Mesendoderm (in vitro differentiated cells): ENCODE data around the gene DNAJA4.
A peak's percentile ranks its signal among the peaks of the same experiment; 100 is the strongest.
"Not testable (repeated sequence)": the region's sequence is repeated elsewhere in the genome, so short reads cannot be mapped to it uniquely, and the experiment has no call there.

Experiments
- DNase-seq: peaks from one replicate; pipeline ENCODE4 v3.0.0; 2013
- H2AK5ac ChIP-seq: 2 replicates; pipeline ENCODE4 v1.6.1; 2013; ENCODE audit warnings: low read length, inconsistent platforms
- H2BK120ac ChIP-seq: 2 replicates; pipeline ENCODE4 v1.6.1; 2013; ENCODE audit warnings: low read depth, mild to moderate bottlenecking, low read length, moderate library complexity, mixed read lengths
- H2BK15ac ChIP-seq: replicated peaks from 2 replicates; pipeline ENCODE4 v1.6.1; 2013; ENCODE audit warnings: low read depth, mild to moderate bottlenecking, moderate library complexity
- H2BK5ac ChIP-seq: 2 replicates; pipeline ENCODE4 v1.6.1; 2013; ENCODE audit warnings: low read length, inconsistent platforms
- H3K18ac ChIP-seq: 2 replicates; pipeline ENCODE4 v1.6.1; 2013; ENCODE audit warnings: mild to moderate bottlenecking, low read length, mixed read lengths
- H3K23ac ChIP-seq: one replicate; pipeline ENCODE4 v1.6.1; 2013; ENCODE audit warnings: low read length
- H3K27ac ChIP-seq: 2 replicates; pipeline ENCODE4 v1.5.1; 2013; ENCODE audit warnings: low read depth, mild to moderate bottlenecking, inconsistent platforms, low read length, moderate library complexity
- H3K27me3 ChIP-seq: 2 replicates; pipeline ENCODE4 v1.6.1; 2013; ENCODE audit warnings: low read length, control low read depth, mild to moderate bottlenecking, inconsistent platforms; ENCODE audit not compliant: insufficient read depth, poor library complexity
- H3K36me3 ChIP-seq: 2 replicates; pipeline ENCODE4 v1.6.1; 2013; ENCODE audit warnings: low read length, inconsistent platforms; ENCODE audit not compliant: control insufficient read depth, insufficient read depth
- H3K4ac ChIP-seq: one replicate; pipeline ENCODE4 v1.6.1; 2013; ENCODE audit warnings: low read depth, mild to moderate bottlenecking, low read length, moderate library complexity
- H3K4me1 ChIP-seq: 2 replicates; pipeline ENCODE4 v1.6.1; 2013; ENCODE audit warnings: low read depth, low read length, inconsistent platforms; ENCODE audit not compliant: control insufficient read depth
- H3K4me2 ChIP-seq: 2 replicates; pipeline ENCODE4 v1.6.1; 2013; ENCODE audit warnings: low read length
- H3K4me3 ChIP-seq: 2 replicates; pipeline ENCODE4 v1.5.1; 2013; ENCODE audit warnings: mild to moderate bottlenecking, low read length
- H3K56ac ChIP-seq: one replicate; pipeline ENCODE4 v1.6.1; 2013; ENCODE audit warnings: low read length
- H3K79me1 ChIP-seq: 2 replicates; pipeline ENCODE4 v1.6.1; 2013; ENCODE audit warnings: low read length, inconsistent platforms
- H3K79me2 ChIP-seq: 2 replicates; pipeline ENCODE4 v1.6.1; 2013; ENCODE audit warnings: mild to moderate bottlenecking, low read length; ENCODE audit not compliant: control insufficient read depth, insufficient read depth
- H3K9ac ChIP-seq: 2 replicates; pipeline ENCODE4 v1.6.1; 2013; ENCODE audit warnings: low read length, inconsistent platforms
- H4K5ac ChIP-seq: one replicate; pipeline ENCODE4 v1.6.1; 2013; ENCODE audit warnings: low read length
- H4K8ac ChIP-seq: one replicate; pipeline ENCODE4 v1.6.1; 2013; ENCODE audit warnings: low read depth, mild to moderate bottlenecking, control low read depth, low read length, moderate library complexity
- WGBS: extraction: QIAGEN DNeasy Blood & Tissue Kit; methylation state at CpG from one replicate; pipeline ENCODE4 v1.1.7; 2013; ENCODE audit warnings: low lambda C conversion rate, missing lambda C conversion rate; ENCODE audit not compliant: insufficient coverage; ENCODE audit errors: extremely low coverage; 5-methylcytosine and 5-hydroxymethylcytosine counted together

DNAJA4 gene

DNA sequence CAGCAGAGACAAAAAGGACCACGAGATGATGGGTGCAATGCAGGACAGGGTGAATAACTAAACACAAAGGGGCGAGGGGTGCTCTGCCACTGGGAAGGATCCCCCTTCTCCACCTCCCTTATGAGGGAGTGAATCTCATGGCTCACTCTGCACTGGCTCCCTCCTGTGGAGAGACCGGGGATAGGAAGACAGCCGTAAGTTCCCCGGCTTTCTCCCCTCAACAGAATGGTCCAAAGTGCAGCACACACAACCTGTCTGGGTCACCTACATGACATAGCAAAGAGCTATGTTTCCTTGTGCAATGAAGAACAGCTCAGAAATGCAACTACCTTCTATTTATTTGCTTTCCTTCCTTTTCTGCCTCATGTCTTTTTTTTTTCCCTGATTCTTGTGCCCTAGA, 22.2 kb upstream of the DNAJA4 start:
- peak; percentile 48 for DNase-seq
- no peak overlapping the region for H3K4me3 ChIP-seq
- H3K23ac ChIP-seq = no peak overlapping the region
- no peak overlapping the region for H2AK5ac ChIP-seq
- H3K27me3 ChIP-seq = no peaks in the 10 kb centered on the region
- H3K4me2 ChIP-seq = no peak overlapping the region
- H3K79me2 ChIP-seq = no peaks in the 10 kb centered on the region
- H2BK120ac ChIP-seq = no peak overlapping the region
- no peaks in the 10 kb centered on the region for H3K36me3 ChIP-seq
- no peak overlapping the region for H3K56ac ChIP-seq
- no peak overlapping the region for H3K9ac ChIP-seq
- no peak overlapping the region for H3K18ac ChIP-seq
- no peaks in the 10 kb centered on the region for H3K79me1 ChIP-seq
- H3K27ac ChIP-seq = no peak overlapping the region
- no peak overlapping the region for H4K8ac ChIP-seq
- H2BK15ac ChIP-seq = no peak overlapping the region
- no peak overlapping the region for H4K5ac ChIP-seq
- no peak overlapping the region for H2BK5ac ChIP-seq
- no CpG with 5 or more reads among the region's 5 CpGs for WGBS
- H3K4me1 ChIP-seq = peaks cover 7% of the 10 kb centered on the region
- no peak overlapping the region for H3K4ac ChIP-seq

DNA sequence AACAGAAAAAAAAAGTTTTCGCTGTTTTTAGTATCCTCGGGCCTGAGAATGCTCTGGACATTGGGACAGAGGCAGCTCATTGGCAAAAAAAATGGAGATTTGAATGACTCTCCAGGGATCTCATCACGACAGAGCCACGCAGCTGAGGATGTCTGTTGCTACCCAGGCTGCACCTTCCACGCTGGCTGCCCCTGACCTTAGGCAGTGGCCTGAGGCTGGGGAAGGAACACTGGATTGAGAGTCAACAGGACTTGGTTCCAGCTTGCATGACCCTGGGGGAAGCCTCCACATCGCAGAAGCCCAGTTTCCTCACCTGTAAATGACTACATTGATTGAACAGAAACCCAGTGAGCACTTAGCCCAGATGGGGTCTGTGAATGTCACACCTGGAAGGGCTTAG, 21.3 kb upstream of the DNAJA4 start:
- no peaks in the 10 kb centered on the region for H3K79me1 ChIP-seq
- H3K4ac ChIP-seq = no peak overlapping the region
- H4K5ac ChIP-seq = no peak overlapping the region
- H3K36me3 ChIP-seq = no peaks in the 10 kb centered on the region
- H3K18ac ChIP-seq = no peak overlapping the region
- no peak overlapping the region for H4K8ac ChIP-seq
- H3K4me1 ChIP-seq = peaks cover 7% of the 10 kb centered on the region
- no peaks in the 10 kb centered on the region for H3K27me3 ChIP-seq
- WGBS = no CpG with 5 or more reads among the region's 6 CpGs
- H2AK5ac ChIP-seq = no peak overlapping the region
- no peak overlapping the region for H2BK120ac ChIP-seq
- no peak overlapping the region for H3K4me2 ChIP-seq
- H2BK5ac ChIP-seq = no peak overlapping the region
- no peaks in the 10 kb centered on the region for H3K79me2 ChIP-seq
- no peak overlapping the region for H2BK15ac ChIP-seq
- no peak overlapping the region for H3K9ac ChIP-seq
- peak overlapping the region; percentile 56 for H3K56ac ChIP-seq
- H3K23ac ChIP-seq = no peak overlapping the region
- no peak overlapping the region for H3K27ac ChIP-seq
- no peak for DNase-seq
- no peak overlapping the region for H3K4me3 ChIP-seq

DNA sequence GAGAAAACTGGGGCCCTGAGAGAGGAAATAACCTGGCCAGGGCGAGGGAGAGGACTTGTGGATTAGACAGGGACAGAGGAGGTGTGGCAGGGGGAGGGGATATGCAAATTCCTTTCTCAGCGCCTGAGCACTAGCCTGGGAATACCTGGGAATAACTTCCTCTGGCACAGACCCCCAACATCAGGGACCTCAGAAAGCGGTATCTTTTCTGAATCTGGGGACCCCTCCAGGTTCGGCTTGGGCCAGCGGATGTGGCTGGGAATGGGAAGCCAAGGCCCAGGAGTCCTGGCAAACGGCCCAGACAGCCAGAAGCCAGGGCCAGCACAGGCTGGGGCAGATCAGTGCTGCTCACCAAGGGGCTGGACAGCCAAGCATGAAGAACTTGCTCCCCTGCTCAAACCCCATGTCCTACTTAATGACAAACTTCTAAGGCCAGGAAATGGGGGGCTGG, 20.8 kb upstream of the DNAJA4 start:
- peak; percentile 80 for DNase-seq
- Histone ChIP-seq H4K5ac (no peak overlapping the region), H3K4ac (no peak overlapping the region), H3K56ac (peak overlapping the region; percentile 75), H3K18ac (no peak overlapping the region), H3K27me3 (no peaks in the 10 kb centered on the region), H3K9ac (no peak overlapping the region), H2AK5ac (no peak overlapping the region), H2BK15ac (no peak overlapping the region), H3K79me2 (no peaks in the 10 kb centered on the region), H3K4me1 (peaks cover 7% of the 10 kb centered on the region), H3K23ac (no peak overlapping the region), H3K36me3 (no peaks in the 10 kb centered on the region), H3K79me1 (no peaks in the 10 kb centered on the region), H2BK5ac (no peak overlapping the region), H3K4me3 (no peak overlapping the region), H3K4me2 (no peak overlapping the region), H4K8ac (no peak overlapping the region), H2BK120ac (no peak overlapping the region), H3K27ac (no peak overlapping the region)
- no CpG with 5 or more reads among the region's 6 CpGs for WGBS

DNA sequence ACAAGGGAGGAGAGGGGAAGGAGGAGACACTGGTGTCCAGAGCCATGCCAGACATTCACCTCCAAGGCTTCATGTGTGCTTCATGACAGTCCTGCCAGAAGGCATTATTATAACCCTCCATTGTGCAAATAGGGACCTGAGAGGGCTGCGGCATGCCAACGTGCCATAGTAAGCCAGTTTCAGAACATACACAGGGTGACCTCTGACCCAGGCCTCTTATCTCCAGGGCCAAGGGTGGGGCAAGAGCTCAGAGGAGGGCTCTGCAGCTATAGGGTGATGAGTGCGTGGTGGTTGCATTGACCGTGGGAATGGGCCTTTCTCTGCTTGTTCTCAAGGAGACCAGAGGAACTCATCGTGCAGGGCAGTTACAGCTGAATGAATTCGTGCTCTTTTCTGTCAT, 20.3 kb upstream of the DNAJA4 start:
- whole genome bisulfite sequencing = no CpG with 5 or more reads among the region's 6 CpGs
- Histone ChIP-seq H3K79me1 (no peaks in the 10 kb centered on the region), H3K23ac (no peak overlapping the region), H3K79me2 (no peaks in the 10 kb centered on the region), H4K8ac (no peak overlapping the region), H3K36me3 (no peaks in the 10 kb centered on the region), H3K4ac (no peak overlapping the region), H2BK5ac (no peak overlapping the region), H2BK120ac (no peak overlapping the region), H4K5ac (no peak overlapping the region), H3K4me3 (no peak overlapping the region), H2AK5ac (no peak overlapping the region), H3K18ac (no peak overlapping the region), H3K27ac (no peak overlapping the region), H3K56ac (no peak overlapping the region), H2BK15ac (no peak overlapping the region), H3K9ac (no peak overlapping the region), H3K4me2 (no peak overlapping the region), H3K27me3 (no peaks in the 10 kb centered on the region), H3K4me1 (peaks cover 7% of the 10 kb centered on the region)
- DNase-seq = no peak

DNA sequence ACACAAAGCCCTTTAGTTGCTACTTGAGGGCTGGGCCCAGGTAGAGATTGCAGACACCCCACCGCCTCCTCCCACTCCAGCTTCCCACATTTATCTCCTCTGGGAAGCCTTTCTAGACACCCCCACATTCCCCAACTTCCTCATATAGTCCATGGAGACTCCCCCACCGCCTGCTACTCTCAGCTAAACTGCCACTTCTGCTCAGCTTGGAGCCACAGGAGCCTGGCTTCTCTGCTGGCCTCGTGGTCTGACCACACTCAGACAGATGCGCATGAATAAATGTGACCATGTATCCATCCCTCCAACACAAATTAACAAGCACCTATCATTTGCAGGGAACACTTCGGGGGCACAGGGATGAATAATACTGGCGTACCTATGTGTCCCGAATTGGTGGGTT, 19.5 kb upstream of the DNAJA4 start:
- H3K27ac ChIP-seq = no peak overlapping the region
- no peak for DNase-seq
- no CpG with 5 or more reads among the region's 7 CpGs for WGBS

DNA sequence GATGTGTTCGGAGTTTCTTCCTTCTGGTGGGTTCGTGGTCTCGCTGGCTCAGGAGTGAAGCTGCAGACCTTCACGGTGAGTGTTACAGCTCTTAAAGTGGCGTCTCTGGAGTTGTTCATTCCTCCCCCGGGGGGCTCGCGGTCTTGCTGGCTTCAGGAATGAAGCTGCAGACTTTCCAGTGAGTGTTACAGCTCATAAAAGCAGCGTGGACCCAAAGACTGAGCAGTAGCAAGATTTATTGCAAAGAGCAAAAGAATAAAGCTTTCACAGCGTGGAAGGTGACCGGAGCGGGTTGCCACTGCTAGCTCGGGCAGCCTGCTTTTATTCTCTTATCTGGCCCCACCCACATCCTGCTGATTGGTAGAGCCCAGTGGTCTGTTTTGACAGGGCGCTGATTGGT, 19.0 kb upstream of the DNAJA4 start:
- WGBS = no CpG with 5 or more reads among the region's 14 CpGs
- not testable (repeated sequence) for H4K8ac ChIP-seq, H3K79me2 ChIP-seq, H2BK5ac ChIP-seq, H3K9ac ChIP-seq, H3K27me3 ChIP-seq, H3K23ac ChIP-seq, H4K5ac ChIP-seq, H2AK5ac ChIP-seq, H3K79me1 ChIP-seq, H3K4me3 ChIP-seq, H3K56ac ChIP-seq, H2BK120ac ChIP-seq, DNase-seq, H3K4me2 ChIP-seq, H3K4me1 ChIP-seq, H3K36me3 ChIP-seq, H3K18ac ChIP-seq, H3K27ac ChIP-seq, H2BK15ac ChIP-seq, H3K4ac ChIP-seq

More for the DNA sequence above, 19.5 kb upstream of the DNAJA4 start:
- no peaks in the 10 kb centered on the region for H3K36me3 ChIP-seq
- no peaks in the 10 kb centered on the region for H3K27me3 ChIP-seq
- no peak overlapping the region for H2AK5ac ChIP-seq
- H4K8ac ChIP-seq = no peak overlapping the region
- no peak overlapping the region for H3K23ac ChIP-seq
- H2BK120ac ChIP-seq = no peak overlapping the region
- H2BK5ac ChIP-seq = no peak overlapping the region
- H3K18ac ChIP-seq = no peak overlapping the region
- H3K9ac ChIP-seq = no peak overlapping the region
- no peak overlapping the region for H4K5ac ChIP-seq
- H3K4ac ChIP-seq = no peak overlapping the region
- H3K4me1 ChIP-seq = peaks cover 7% of the 10 kb centered on the region
- no peaks in the 10 kb centered on the region for H3K79me1 ChIP-seq
- no peak overlapping the region for H3K4me3 ChIP-seq
- H3K79me2 ChIP-seq = no peaks in the 10 kb centered on the region
- H3K56ac ChIP-seq = no peak overlapping the region
- no peak overlapping the region for H2BK15ac ChIP-seq
- no peak overlapping the region for H3K4me2 ChIP-seq
